HG02610 (cell line): ENCODE data around the gene OXLD1.
"Not testable (repeated sequence)": the region's sequence is repeated elsewhere in the genome, so short reads cannot be mapped to it uniquely, and the experiment has no call there.

Experiments used
- ATAC-seq: cut with Tn5 transposase; IDR thresholded peaks from one replicate; pipeline ENCODE4 v1.9.1; 2021; ENCODE audit warnings: mild to moderate bottlenecking, moderate library complexity; ENCODE audit not compliant: unreplicated experiment

Gene OXLD1

DNA sequence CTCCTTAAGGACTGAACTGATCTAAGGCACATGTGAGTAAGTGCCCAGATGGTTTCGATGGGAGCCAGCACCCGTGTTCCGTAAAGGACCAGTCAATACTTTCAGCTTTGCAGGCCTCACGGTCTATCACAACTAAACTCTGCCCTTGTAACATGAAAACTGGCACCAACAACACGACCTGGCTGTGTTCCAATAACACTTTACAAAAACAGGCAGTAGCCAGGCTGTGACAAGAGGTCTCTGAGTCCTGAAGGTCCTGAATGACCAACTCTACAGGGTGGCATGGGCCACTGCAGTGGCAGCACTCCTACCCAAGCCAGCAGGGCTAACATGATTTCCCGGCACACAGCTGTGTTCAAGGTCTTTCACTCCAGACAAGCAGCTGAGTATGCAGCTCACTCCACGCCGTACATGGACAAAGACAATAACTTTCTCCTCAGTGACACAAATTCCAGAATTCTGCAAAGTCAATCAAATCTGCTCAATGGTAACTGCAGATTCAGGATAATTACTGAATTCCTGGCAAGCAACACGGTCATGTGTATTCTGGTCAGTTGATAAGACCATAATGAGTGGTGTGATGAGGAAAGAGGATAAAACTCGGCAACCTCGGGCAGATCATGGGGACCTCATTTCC lies 44.8 kb downstream of the OXLD1 start:
- no peak for ATAC-seq

DNA sequence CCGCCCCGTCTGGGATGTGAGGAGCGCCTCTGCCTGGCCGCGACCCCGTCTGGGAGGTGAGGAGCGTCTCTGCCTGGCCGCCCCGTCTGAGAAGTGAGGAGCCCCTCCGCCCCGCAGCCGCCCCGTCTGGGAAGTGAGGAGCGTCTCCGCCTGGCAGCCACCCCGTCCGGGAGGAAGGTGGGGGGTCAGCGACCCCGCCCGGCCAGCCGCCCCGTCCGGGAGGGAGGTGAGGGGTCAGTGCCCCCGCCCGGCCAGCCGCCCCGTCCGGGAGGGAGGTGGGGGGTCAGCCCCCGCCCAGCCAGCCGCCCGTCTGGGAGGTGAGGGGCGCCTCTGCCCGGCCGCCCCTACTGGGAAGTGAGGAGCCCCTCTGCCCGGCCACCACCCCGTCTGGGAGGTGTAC lies 48.1 kb downstream of the OXLD1 start:
- ATAC-seq, result not testable (repeated sequence)

DNA sequence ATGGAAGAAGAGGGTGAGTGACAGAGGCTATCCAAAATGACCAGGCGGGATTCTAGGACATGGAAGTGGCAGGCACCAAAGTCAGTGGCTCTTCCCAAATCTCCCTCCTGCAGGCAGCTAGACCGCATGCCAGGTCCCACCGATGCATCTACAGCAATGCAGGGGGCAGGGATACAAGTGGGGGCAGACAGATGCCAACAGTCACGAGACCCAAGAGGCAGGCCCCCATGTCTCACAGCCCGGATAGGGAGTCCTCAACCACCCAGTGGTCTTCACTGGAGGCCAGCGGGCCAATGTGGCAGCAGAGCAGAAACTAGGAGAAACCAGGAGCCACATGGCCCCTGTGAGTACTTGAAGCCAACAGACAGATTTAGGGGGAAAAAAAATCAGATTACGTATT lies 49.5 kb downstream of the OXLD1 start:
- ATAC-seq, result no peak

DNA sequence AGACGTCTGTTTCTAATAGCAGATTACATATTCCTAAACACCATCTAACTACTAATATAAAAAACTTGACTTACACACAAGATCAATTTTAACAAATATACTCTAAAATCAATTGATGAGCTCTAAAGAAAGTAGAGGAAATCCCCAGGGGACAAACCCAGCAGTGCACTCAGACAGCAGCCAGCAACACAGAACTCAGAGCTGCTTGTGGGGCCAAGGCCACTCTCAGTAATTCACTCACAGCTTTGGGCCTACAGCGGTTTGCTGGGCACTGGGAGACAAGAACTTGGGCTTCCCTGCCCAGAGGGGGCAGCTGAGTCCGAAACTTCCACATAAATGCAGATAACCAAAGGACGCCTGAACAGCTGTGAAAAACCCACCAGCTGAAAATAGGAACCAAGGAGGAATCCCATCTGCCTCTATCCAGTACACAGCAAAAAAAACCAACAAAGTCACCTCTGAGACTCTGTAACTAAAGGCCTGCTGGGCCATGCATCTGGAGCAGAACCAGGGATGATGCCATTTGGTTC lies 50.9 kb downstream of the OXLD1 start:
- ATAC-seq, result no peak
